Esophagus (tissue), 2 donors: ENCODE results near the gene TSTD2. TPM values are rescaled to one million over a fixed set of nuclear protein-coding genes. Genes with fewer than 3 reads are reported as not detected.
"Not testable (repeated sequence)": the region's sequence is repeated elsewhere in the genome, so short reads cannot be mapped to it uniquely, and the experiment has no call there.

Experiments
- H3K27ac ChIP-seq, 2 donors: one replicate each; pipeline ENCODE4 v1.5.1; 2013; ENCODE audit warnings: low read depth in 2 of 2, mild to moderate bottlenecking in 2 of 2, inconsistent platforms in 1 of 2, low read length in 1 of 2, moderate library complexity in 1 of 2
- H3K27me3 ChIP-seq, 2 donors: one replicate each; pipeline ENCODE4 v1.6.1; 2013; ENCODE audit warnings: low read length in 2 of 2, control low read depth in 1 of 2, mild to moderate bottlenecking in 1 of 2; ENCODE audit not compliant: insufficient read depth in 2 of 2, control insufficient read depth in 1 of 2
- H3K36me3 ChIP-seq, 2 donors: one replicate each; pipeline ENCODE4 v1.6.1; 2013; ENCODE audit warnings: low read length in 1 of 2; ENCODE audit not compliant: control insufficient read depth in 2 of 2, insufficient read depth in 2 of 2
- H3K4me1 ChIP-seq, 2 donors: one replicate each; pipeline ENCODE4 v1.6.1; 2013; ENCODE audit warnings: low read length in 1 of 2; ENCODE audit not compliant: control insufficient read depth in 2 of 2, insufficient read depth in 2 of 2
- H3K4me3 ChIP-seq, 2 donors: one replicate each; pipeline ENCODE4 v1.5.1; 2013; ENCODE audit warnings: low read length in 2 of 2, mild to moderate bottlenecking in 2 of 2, low read depth in 1 of 2, moderate library complexity in 1 of 2
- H3K9me3 ChIP-seq, 2 donors: one replicate each; pipeline ENCODE4 v1.6.1; 2013; ENCODE audit warnings: mild to moderate bottlenecking in 2 of 2, low read depth in 1 of 2, low read length in 1 of 2, moderate library complexity in 1 of 2; ENCODE audit not compliant: control insufficient read depth in 2 of 2, insufficient read depth in 1 of 2
- WGBS, 2 donors: extraction: QIAGEN DNeasy Blood & Tissue Kit; methylation state at CpG; one replicate each; pipeline ENCODE4 v1.1.7; 2013; 5-methylcytosine and 5-hydroxymethylcytosine counted together
- polyA plus RNA-seq, 2 donors: library from polyadenylated mRNA; stranded (reverse); fragments of 200-250 nt; gene quantifications; one replicate each; pipeline ENCODE4 v1.2.3, GENCODE V29; 2013
- donor health status: healthy with polysubstance abuse.
- donor health status: Bipolar disorder and iron deficiency.

The TSTD2 gene
- polyA plus RNA-seq, 2 donors, result 7.1 to 7.9 TPM

GRCh38 chr9:97598461-97599288 lies 34.5 kb downstream of the TSTD2 start:
- WGBS, 2 donors, result 23 to 25% methylated on average over 11 of the region's 11 CpGs

GRCh38 chr9:97596906-97597305 lies 36.3 kb downstream of the TSTD2 start:
- Histone ChIP-seq H3K27me3 (no peaks in the 10 kb centered on the region), H3K4me3 (no peak overlapping the region), H3K36me3 (peaks cover 8 to 15% of the 10 kb centered on the region in 2 donors), H3K9me3 (no peaks in the 10 kb centered on the region), H3K27ac (no peak overlapping the region), H3K4me1 (peaks cover 0 to 3% of the 10 kb centered on the region in 2 donors)
- WGBS, 2 donors, result 41 to 51% methylated on average over 4 of the region's 4 CpGs

More at GRCh38 chr9:97598461-97599288, 34.5 kb downstream of the TSTD2 start:
- no peaks in the 10 kb centered on the region for H3K9me3 ChIP-seq
- no peaks in the 10 kb centered on the region for H3K27me3 ChIP-seq
- H3K27ac ChIP-seq, result peak overlapping the region in 1 of 2 donors; percentile 35
- no peak overlapping the region for H3K4me3 ChIP-seq
- H3K36me3 ChIP-seq, result peaks cover 15 to 20% of the 10 kb centered on the region in 2 donors
- no peaks in the 10 kb centered on the region for H3K4me1 ChIP-seq

GRCh38 chr9:97594381-97594921 lies 38.7 kb downstream of the TSTD2 start:
- H3K36me3 ChIP-seq, result peaks cover 0 to 2% of the 10 kb centered on the region in 2 donors
- H3K4me1 ChIP-seq, result peaks cover 0 to 3% of the 10 kb centered on the region in 2 donors
- H3K27ac ChIP-seq, result peak overlapping the region in 1 of 2 donors; percentile 7
- no peaks in the 10 kb centered on the region for H3K27me3 ChIP-seq
- no peak overlapping the region for H3K4me3 ChIP-seq
- WGBS, 2 donors, result 70 to 85% methylated on average over 11 of the region's 11 CpGs
- H3K9me3 ChIP-seq, result no peaks in the 10 kb centered on the region

GRCh38 chr9:97593960-97594359 lies 39.2 kb downstream of the TSTD2 start:
- Histone ChIP-seq H3K36me3 (no peaks in the 10 kb centered on the region), H3K4me1 (peaks cover 0 to 3% of the 10 kb centered on the region in 2 donors), H3K27me3 (no peaks in the 10 kb centered on the region), H3K9me3 (no peaks in the 10 kb centered on the region), H3K27ac (no peak overlapping the region), H3K4me3 (no peak overlapping the region)
- 78 to 88% methylated on average over 4 of the region's 4 CpGs for WGBS, 2 donors

GRCh38 chr9:97592126-97592525 lies 41.0 kb downstream of the TSTD2 start:
- Histone ChIP-seq H3K27me3 (no peaks in the 10 kb centered on the region), H3K4me3 (no peak overlapping the region), H3K27ac (no peak overlapping the region), H3K9me3 (no peaks in the 10 kb centered on the region), H3K4me1 (peaks cover 0 to 3% of the 10 kb centered on the region in 2 donors), H3K36me3 (no peaks in the 10 kb centered on the region)
- WGBS, 2 donors, result 85 to 86% methylated on average over 1 of the region's 1 CpG

GRCh38 chr9:97591535-97591934 lies 41.6 kb downstream of the TSTD2 start:
- Histone ChIP-seq H3K4me1 (peaks cover 0 to 3% of the 10 kb centered on the region in 2 donors), H3K4me3 (no peak overlapping the region), H3K36me3 (no peaks in the 10 kb centered on the region), H3K27ac (no peak overlapping the region), H3K9me3 (no peaks in the 10 kb centered on the region), H3K27me3 (no peaks in the 10 kb centered on the region)
- 85 to 88% methylated on average over 6 of the region's 6 CpGs for WGBS, 2 donors

GRCh38 chr9:97586909-97587308 lies 46.3 kb downstream of the TSTD2 start:
- not testable (repeated sequence) for H3K9me3 ChIP-seq, H3K27ac ChIP-seq
- WGBS, 2 donors, result 95 to 96% methylated on average over 7 of the region's 7 CpGs

GRCh38 chr9:97584778-97585177 lies 48.4 kb downstream of the TSTD2 start:
- H3K4me1 ChIP-seq, H3K27ac ChIP-seq, H3K9me3 ChIP-seq, H3K4me3 ChIP-seq, H3K27me3 ChIP-seq, H3K36me3 ChIP-seq: not testable (repeated sequence)
- WGBS, 2 donors, result no CpG with 5 or more reads among the region's 2 CpGs

More at GRCh38 chr9:97586909-97587308, 46.3 kb downstream of the TSTD2 start:
- H3K27me3 ChIP-seq, H3K4me3 ChIP-seq, H3K36me3 ChIP-seq, H3K4me1 ChIP-seq: not testable (repeated sequence)

- 78% methylated on average over 1 of the region's 3 CpGs; no CpG with 5 or more reads in 1 of the 2 donors for WGBS, 2 donors
- not testable (repeated sequence) for H3K4me3 ChIP-seq, H3K4me1 ChIP-seq, H3K27me3 ChIP-seq, H3K9me3 ChIP-seq, H3K27ac ChIP-seq, H3K36me3 ChIP-seq
Observed at GRCh38 chr9:97581590-97581989, 51.6 kb downstream of the TSTD2 start.

GRCh38 chr9:97579914-97580313 lies 53.3 kb downstream of the TSTD2 start:
- no peak overlapping the region for H3K4me3 ChIP-seq
- peaks cover 0 to 2% of the 10 kb centered on the region in 2 donors for H3K4me1 ChIP-seq
- WGBS, 2 donors, result 50% methylated on average over 2 of the region's 2 CpGs
- H3K9me3 ChIP-seq, result no peaks in the 10 kb centered on the region
- no peaks in the 10 kb centered on the region for H3K36me3 ChIP-seq
- no peaks in the 10 kb centered on the region for H3K27me3 ChIP-seq
- no peak overlapping the region for H3K27ac ChIP-seq
